DMS 273 (cell line): ENCODE measurements around the gene PTRH1.

ENCODE experiments used
- DNase-seq: peaks from one replicate; lab custom pipeline; 2025; ENCODE audit not compliant: unreplicated experiment; lab: John Stamatoyannopoulos, UW

Gene PTRH1

DNA sequence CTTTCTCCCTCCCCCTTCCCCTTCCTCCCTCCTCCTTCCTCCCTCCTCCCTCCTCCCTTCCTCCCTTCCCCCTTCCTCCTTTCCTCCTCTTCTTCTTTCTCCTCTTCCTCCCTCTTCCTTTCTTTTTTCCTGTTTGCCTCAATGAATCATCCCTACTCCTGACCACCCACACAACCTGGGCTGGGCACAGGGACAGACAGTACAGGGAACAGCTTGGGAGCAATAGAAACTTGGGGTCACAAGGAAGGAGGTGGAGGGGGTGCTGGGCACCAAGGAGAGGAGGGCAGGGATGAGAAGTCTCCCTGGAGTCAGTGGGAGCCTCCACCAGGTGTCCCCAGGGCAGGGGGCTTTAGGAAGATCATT is 5.4 kb upstream of the PTRH1 start:
- no peak for DNase-seq

DNA sequence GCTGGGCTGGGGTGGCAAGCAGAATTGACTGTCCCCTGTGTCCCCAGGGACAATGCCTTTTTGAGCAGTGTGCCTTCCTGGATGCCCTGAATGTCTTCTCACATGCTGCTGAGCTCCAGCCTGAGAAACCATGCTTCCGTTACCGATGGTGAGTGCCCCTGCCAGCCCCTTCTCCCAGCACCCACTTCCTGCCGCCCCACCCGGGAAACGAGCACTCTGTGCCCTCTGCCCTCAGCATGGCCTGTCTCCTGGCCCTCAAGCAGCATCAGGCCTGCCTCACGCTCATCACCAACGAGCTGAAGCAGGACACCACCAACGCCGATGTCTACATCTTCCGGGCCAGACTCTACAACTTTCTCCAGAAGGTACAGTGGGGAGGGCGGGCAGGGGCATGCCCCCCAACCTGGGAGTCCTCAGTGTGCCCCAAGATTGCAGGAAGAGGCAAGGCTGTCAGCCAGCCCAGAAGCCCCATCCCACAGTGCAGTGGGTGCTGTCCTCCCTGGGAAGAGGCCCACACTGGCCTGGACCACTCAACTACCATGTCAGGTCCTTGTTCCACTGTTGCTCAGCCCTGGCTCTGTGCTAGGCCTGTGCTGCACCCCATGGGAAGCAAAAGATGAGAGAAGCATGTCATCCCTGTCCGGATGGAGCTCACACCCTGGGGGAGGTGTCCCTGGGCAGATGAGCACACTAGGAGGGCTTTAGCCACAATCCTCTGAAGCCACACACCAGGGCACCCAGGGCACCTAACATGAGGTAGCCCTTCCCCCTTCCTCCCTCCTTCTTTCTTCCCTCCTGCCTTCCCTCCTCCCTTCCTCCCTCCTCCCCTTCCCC is 4.8 kb upstream of the PTRH1 start:
- DNase-seq: peak; percentile 24

DNA sequence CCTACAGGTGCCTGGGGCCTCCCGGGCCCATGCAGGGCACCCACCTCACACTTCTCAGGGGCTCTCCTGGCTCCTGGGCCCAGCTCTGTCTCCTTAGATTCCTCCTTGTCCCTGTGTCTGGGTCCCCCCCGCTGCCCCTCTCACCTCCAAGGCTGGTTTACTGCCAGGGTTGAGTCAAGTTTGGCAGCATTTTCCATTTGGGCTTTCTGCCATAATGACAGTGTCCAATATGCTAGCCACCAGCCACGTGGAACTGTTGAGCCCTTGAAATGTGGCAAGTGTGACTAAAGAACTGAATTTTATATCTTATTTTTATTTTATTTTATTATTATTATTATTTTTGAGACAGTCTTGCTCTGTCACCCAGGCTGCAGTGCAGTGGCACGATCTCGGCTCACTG is 2.3 kb upstream of the PTRH1 start:
- DNase-seq: peak; percentile 61

DNA sequence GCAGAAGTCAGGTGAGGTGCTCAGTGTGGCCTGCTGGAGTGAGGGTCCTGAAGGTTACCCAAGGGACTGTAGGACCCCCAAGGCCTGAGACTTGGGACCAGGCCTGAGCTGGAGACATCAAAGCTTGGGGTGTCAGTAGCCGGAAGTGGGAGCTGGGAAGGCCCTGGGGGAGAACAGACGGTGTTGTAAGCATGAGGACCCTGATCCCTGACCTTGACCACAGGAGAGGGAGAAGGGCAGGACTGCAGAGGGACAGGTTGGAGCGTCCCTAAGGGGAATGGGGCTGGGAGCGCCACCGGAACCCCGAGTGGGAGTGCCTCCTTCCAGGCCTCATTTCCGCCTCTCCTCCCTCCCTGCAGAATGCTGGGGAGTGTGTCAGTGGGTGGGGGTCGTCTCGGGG is 949 bp upstream of the PTRH1 start:
- DNase-seq: no peak

DNA sequence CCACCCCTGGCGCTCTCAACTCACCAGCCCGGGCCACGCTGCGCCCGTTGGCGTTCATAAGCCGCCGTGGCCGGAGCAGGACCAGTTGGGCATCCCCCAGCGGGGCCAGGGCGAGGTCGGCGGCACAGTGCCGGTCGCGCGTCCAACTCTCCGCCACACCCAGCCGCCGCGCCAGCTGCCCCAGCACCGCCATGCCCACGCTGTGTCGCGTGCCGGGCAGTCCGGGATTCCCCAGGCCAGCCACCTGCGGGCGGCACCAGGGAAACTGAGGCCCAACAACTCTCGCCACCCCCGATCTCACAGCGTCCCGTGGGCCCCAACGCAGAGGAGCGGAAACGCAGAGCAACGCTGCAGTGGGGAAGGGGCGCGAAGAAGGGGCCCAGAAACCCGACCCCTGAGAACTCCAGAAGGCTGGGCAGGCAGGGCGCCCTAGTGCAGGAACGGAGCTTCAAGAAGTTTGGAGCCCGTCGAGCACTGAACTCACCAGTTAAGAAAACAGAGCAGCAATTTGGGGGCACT is 453 bp downstream of the PTRH1 start:
- DNase-seq: peak; percentile 80

DNA sequence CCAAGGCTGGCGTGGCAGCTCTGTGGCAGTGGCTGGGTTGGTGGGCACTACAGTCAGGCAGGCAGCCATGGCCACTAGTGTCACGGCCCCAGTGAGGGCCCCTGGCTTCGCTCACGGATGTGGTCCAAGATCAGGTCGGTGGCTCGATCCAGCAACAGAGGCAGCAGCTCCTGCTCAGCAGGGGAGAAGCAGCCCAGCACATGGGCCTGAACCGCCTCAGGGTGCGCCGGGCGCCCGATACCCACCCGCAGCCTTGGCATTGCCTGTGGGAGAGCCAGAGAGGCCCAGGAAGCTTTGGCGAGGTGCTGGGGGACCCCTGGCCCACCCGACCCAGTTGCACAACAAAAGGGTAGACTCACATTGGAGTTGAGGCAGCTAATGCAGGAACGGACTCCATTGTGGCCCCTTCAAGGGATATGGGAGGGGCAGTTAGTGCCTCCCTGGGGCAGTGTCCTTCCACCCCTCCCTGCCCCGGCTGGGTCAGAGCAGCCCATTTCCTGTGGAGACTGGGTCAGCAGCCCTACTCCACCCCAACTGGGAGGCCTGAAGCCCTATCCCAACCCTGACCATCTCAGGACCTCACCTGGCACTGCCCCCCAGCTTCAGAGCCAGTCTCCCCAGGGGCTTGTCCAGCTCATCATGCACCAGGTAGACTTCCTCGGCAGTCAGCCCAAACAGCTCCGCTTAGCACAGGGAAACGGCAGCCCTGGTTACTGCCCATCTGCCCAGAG is 1.3 kb downstream of the PTRH1 start:
- peak; percentile 43 for DNase-seq

DNA sequence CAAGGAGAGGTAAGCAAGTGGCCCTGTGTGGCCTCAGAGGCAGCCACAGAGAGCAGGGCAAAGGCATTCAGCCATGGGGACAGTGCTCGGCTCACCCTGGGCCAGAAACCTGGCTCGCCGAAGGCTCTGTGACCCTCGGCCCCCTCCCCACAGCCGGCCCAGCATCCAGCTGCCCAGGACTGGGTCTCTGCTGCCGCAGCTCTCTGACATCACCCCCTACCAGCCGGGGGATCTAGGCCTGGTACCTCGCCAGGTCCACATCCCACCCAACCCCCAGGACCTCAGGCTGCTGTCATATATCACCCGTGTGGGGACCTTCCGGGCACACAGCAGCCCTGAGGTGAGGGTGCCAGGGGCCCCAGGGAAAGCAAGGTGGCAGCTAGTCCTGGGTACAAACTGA is 2.6 kb downstream of the PTRH1 start:
- no peak for DNase-seq

DNA sequence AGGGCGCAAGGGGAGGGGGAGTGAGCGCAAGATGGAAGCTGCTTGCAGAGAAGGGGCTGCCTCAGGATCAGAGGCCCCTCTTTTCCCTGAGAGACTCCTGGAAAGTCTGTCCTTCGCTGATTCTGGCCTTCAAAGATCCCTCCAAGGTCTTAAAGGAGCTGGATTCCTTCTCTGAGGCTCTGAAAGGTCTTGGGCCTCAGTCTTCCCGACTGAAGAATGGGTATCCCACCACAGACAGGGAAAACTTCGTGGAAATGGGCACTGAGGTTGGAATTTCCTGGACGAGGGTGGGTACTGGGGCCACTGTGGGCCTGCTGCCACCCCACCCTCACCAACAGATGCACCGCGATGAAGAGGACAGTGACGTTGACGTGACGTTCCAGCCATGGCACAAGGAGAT is 3.1 kb downstream of the PTRH1 start:
- DNase-seq: no peak

DNA sequence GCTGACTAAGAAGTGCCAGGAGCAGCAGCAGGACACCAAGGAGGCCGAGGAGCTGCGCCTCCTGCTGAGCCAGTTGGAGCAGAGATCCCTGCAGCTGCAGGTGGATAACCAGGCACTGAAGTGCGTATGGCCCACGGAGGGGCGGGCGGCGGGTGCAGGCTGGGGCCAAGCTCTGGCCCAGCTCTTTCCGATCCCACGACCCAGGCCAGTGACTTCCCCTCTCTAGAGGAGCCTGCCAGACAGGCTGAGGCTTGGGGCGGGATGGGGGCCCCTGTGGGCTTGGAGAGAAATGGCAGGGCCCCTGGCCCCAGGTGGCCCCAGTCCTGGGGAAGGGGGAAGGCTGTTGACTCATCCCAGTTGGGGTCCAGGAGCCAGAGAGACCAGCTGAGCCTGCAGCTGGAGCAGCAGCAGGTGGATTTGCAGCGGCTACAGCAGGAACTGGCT is 3.6 kb downstream of the PTRH1 start:
- peak; percentile 92 for DNase-seq

DNA sequence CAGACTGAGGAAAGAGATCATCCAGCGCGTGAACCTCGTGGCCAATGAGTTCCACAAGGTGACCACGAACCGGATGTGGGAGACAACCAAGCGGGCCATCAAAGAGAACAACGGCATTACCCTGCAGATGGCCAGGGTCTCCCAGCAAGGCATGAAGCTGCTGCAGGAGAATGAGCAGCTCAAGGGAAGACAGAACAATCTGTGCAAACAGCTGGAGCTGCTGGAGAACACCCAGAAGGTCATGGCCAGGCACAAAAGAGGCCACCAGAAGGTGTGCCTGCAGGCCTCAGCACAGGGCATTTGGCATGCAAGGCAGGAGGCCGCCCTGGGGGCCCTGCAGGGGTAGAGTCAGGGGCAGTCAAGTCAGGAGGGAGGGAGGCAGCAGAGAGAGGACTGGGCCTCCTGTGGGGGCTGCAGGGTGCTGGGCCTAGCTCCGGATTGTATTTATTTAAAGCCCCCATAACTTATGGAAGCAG is 4.2 kb downstream of the PTRH1 start:
- DNase-seq: peak; percentile 88

DNA sequence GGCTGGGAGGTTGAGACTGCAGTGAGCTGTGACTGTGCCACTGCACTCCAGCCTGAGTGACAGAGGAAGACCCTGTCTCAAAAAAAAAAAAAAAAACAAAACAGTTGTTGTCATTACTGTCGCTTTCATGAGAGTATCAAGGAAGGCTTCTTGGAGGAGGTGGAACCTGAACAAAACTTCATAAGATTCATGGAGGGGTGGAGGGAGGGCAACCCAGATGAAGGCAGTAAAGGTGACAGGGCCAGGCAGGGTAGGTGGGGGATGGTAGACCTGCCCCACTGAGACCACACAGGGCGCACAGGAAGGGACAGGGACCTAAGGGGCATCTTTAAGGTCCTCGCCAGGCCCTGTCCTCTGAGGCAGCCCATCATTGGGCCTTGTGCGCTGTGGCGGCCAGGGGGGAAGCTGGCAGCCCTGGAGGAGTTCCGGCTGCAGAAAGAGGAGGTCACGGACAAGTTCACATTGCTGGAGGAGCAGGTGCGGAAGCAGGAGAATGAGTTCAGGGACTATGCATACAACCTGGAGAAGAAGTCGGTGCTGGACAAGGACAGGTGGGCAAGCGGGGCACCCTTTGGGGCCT is 5.2 kb downstream of the PTRH1 start:
- DNase-seq: no peak

DNA sequence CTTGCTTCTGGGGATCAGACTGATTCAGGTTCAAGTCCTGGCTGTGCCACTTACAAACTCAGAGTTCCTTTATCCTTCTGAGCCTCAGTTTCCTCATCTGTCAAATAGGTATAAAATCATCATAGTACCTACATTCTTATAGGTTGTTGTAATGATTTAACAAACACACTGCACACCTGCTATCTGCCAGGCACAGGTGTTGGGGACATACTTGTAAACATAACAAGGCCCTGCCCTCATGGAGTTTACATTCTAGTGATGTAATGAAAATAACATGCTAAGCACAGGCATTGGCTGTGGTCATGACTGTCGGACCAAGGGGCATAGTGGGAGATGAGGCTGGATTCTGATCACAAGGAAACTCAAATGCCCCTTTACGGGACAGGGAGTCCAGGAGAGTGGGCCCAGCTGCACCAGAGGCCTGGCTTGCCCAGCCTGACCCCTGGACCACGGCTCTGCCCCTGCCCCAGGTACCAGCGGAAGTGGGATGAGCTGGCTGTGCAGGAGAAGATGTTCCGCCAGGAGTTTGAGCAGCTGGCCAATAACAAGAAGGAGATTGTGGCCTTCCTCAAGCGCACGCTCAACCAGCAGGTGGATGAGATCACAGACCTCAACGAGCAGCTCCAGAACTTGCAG is 6.4 kb downstream of the PTRH1 start:
- no peak for DNase-seq

DNA sequence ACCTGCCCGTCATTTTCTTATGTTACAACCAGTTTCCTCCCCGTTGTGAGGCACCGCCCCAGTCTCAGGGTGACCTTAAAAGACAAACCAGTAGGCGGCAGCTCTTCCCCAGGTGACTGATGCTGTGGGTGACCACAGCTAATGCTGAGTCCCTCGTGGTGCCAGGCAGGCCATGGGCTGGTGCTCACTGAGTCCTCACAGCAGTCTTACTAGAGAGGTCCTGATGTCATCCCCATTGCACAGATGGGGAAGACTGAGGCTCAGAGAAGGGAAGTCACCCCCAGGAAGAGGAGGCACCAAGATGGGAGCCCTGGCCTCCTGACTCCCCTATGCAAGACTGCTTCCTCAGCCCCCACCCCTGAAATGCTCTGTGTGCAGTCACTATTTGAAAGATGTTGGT is 7.7 kb downstream of the PTRH1 start:
- peak; percentile 28 for DNase-seq

DNA sequence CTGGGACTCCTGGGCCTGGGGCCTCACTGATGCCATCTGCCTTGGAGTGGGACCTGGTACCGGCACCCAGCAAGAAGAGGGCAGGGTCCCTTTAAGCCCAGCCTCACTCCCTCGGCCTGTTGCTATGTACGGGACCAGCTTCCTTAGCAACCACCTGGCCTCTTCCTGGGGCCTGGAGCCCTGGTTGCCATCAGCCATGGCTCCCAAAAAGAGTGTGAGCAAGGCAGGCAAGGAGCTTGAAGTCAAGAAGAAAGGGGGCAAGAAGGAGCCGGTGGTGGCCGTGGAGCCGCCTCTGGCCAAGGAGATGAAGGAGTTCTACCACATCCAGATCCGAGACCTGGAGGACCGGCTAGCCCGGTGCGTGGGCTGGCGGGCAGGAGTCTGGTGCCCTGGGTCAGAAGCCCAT is 8.6 kb downstream of the PTRH1 start, which contains the start of gene CFAP157:
Gene CFAP157 (plus strand): TSS at position 153 of the 406 bp plus-strand sequence. CDS start 44 bp downstream, at position 197.
- peak; percentile 70 for DNase-seq

DNA sequence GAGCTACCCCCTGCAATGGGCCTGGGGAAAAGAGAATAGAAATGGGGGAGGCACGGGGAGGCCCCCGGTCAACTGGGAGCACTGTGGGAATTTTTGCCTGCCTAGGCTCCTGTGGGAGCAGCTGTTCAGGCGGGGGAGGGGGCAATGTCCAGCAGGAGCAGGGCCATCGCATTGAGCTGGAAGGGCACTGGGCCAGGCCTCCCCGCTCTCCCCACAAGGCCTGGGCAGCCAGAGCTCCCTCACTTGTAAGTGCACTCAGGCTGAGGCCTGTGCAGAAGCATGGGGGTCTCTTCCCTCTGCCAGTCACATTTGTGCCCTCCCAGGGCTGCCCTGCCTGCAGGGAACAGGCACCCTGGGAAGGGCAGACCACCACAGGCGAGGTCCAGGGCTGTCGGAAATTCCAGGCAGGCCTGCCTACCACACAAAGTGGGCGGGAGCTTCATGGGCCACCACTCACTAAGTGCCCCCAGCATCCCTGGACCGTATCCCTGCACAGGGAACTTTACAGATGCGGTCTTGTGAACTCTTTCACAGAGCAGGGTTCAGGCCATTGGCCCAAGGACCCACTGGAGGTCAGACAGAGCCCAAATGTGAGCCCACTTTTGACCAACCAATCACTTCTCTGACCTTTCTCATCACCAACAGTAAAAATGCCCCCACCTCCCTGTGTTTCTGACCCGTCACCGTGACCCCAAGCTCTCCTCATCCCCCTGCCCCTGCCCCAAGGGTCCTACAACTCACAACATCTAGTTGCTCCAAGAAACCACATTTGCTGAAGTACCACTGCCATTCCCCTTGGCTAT is 9.7 kb downstream of the PTRH1 start:
- DNase-seq: no peak

DNA sequence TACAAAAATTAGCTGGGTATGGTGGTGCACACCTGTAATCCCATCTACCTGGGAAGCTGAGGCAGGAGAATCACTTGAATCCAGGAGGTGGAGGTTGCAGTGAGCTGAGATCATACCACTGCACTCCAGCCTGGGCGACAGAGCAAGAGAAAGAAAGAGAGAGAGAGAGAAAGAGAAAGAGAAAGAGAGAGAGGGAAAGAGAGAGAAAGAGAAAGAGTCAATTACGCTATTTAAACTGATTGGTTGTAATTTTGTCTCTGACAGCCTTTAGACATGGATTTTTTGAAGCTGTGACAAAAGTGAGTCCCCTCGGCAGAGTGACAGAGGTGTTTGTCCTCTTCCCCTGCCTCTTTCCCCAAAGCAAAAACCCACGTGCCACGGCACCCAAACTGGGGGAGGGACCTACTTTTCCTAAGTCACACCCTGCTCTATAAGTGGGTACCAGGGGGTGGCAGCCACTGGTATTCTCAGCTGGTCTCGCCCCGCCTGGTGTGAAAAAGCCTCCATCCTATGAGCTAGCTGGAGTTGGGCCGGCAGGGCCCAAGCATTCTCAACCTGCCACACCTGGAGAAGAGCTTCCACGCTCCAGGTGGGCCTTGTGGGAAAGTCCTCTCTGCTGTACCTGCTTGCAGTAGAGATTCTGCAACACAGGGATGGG is 12.0 kb downstream of the PTRH1 start:
- no peak for DNase-seq

DNA sequence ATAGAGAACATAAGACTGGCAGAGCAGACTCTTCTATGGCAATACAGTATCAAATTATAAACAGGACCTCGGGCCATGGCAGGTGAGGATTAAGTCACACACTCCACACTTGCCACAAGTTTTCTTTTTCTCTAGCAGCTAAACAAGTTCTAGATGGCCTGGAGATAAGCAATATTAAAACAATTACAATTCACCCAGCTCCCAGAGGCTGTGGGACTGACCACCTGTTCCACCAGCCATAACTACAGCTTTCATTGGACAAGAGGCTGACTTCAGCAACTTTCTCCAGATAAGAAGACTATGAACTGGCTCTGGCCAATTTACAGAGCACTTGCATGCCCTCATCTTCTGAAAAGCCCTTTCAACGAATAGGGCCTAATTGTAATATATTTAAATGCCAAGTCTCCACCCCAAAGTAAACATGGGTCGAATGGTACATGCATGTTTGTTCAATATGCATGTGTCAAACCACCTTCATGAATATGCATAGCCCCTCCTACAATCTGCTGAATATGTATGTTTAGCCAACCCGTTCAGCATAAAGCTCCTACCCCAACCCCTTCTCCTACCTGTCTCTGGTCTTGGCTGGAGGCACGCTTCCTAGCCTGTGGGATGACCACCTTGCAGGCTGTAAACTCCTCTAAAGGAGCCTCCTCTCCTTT is 14.7 kb downstream of the PTRH1 start:
- peak; percentile 60 for DNase-seq

DNA sequence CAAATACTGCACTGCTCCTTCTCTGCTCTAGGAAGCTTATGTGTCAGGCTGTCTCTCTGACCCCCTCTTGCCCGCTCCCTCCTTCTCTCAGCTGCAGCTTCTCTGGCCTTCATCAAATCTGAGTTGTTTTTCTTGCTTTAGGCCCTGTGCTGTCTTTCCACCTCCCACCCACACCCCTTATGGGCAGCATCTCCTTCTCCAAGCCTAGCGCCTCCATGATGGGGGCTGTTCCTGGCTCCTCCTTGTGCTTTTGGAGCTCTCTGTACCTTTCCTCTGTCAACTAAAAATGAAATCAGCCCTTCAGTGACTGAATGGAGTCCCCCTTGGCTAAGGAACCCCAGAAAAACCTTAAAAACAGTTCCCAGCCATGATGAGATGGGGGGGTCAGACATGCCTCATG is 15.3 kb downstream of the PTRH1 start:
- no peak for DNase-seq

DNA sequence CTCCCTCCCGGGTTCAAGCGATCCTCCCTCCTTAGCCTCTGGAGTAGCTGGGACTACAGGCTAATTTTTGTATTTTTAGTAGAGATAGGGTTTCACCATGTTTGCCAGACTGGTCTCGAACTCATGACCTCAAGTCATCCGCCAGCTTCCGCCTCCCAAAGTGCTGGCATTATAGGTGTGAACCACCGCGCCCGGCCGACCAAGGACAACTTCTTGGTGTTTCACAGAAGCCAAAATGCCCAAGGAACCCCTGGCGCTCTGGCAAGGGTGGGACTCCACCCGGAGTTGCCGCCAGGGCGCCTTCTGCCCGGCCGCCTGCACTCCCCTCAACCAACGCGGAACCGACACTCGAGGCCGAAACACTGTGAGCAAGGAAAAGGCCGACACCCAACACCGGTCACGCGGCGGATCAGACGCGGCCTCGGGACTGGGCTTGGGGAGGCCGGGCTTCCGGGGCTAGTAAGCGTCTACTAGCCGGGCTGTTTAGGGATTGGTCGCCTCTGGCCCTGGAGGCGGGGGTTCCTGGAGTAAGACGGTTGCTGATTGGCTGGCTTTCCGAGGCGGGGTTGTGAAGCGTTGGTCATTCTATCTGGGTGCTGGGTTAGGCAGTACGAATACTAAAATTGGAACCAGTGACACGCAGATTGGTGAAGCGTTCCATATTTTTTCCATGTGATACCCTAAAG is 16.3 kb downstream of the PTRH1 start:
- DNase-seq: peak; percentile 26
